Activated CD4-positive, alpha-beta T cell treated with anti-CD3 and anti-CD28 coated beads, Interleukin-2, amount 10 ng/mL, durations not matched to agents 24 days and 14 days (primary cell): ENCODE results near the gene KRTAP10-6. TPM values are rescaled to one million over a fixed set of nuclear protein-coding genes. Genes with fewer than 3 reads are reported as not detected.
"Not testable (repeated sequence)": the region's sequence is repeated elsewhere in the genome, so short reads cannot be mapped to it uniquely, and the experiment has no call there.

Experiments used
- DNase-seq: peaks from one replicate; pipeline ENCODE4 v3.0.0; 2022
- H3K27ac Mint-ChIP-seq: one replicate; pipeline ENCODE4 v1.8.0; 2022; ENCODE audit warnings: mild to moderate bottlenecking, mixed read lengths
- H3K27me3 Mint-ChIP-seq: one replicate; pipeline ENCODE4 v1.8.0; 2022; ENCODE audit warnings: mixed read lengths
- H3K36me3 Mint-ChIP-seq: one replicate; pipeline ENCODE4 v1.8.0; 2022; ENCODE audit warnings: low read depth, mild to moderate bottlenecking, mixed read lengths
- H3K4me1 Mint-ChIP-seq: one replicate; pipeline ENCODE4 v1.8.0; 2021; ENCODE audit warnings: mixed read lengths
- H3K4me3 Mint-ChIP-seq: one replicate; pipeline ENCODE4 v1.8.0; 2022; ENCODE audit warnings: mild to moderate bottlenecking, moderate library complexity, mixed read lengths
- H3K9me3 Mint-ChIP-seq: one replicate; pipeline ENCODE4 v1.8.0; 2021; ENCODE audit warnings: mixed read lengths
- intact Hi-C: fragments of 100-400 bp; cut with micrococcal nuclease; formaldehyde crosslinking; loops from one replicate; pipeline ENCODE4 v1.15.1; 2023
- total RNA-seq: library from RNA; stranded (reverse); gene quantifications from 2 replicates; pipeline ENCODE4 v1.2.3, GENCODE V29; 2022

The KRTAP10-6 gene
- total RNA-seq, 1 donor from 2014 or later = not detected

- Mint-ChIP-seq H3K27me3 (peaks cover 11% of the 10 kb centered on the region), H3K9me3 (no peaks in the 10 kb centered on the region), H3K36me3 (no peaks in the 10 kb centered on the region), H3K4me1 (no peaks in the 10 kb centered on the region), H3K27ac (no peak overlapping the region), H3K4me3 (no peak overlapping the region)
- intact Hi-C loops = no loop called here
- no peak for DNase-seq
Measured at GRCh38 chr21:44599264-44600029, 7.1 kb upstream of the KRTAP10-6 start.

GRCh38 chr21:44598061-44598460 is 5.8 kb upstream of the KRTAP10-6 start:
- Mint-ChIP-seq H3K27me3 (peaks cover 7% of the 10 kb centered on the region), H3K36me3 (no peaks in the 10 kb centered on the region), H3K4me3 (no peak overlapping the region), H3K27ac (no peak overlapping the region), H3K9me3 (no peaks in the 10 kb centered on the region), H3K4me1 (no peaks in the 10 kb centered on the region)
- DNase-seq = no peak
- intact Hi-C loops = no loop called here

- no peaks in the 10 kb centered on the region for H3K9me3 Mint-ChIP-seq
- H3K4me1 Mint-ChIP-seq = no peaks in the 10 kb centered on the region
- peaks cover 7% of the 10 kb centered on the region for H3K27me3 Mint-ChIP-seq
- no peaks in the 10 kb centered on the region for H3K36me3 Mint-ChIP-seq
- intact Hi-C loops = no loop called here
- no peak overlapping the region for H3K27ac Mint-ChIP-seq
- no peak overlapping the region for H3K4me3 Mint-ChIP-seq
- no peak for DNase-seq
Measured at GRCh38 chr21:44596068-44596725, 3.9 kb upstream of the KRTAP10-6 start.

GRCh38 chr21:44595524-44595923 is 3.2 kb upstream of the KRTAP10-6 start:
- no peak for DNase-seq
- no peaks in the 10 kb centered on the region for H3K9me3 Mint-ChIP-seq
- H3K4me1 Mint-ChIP-seq = no peaks in the 10 kb centered on the region
- no peak overlapping the region for H3K27ac Mint-ChIP-seq
- intact Hi-C loops = no loop called here
- H3K4me3 Mint-ChIP-seq = no peak overlapping the region
- H3K36me3 Mint-ChIP-seq = no peaks in the 10 kb centered on the region
- peaks cover 7% of the 10 kb centered on the region for H3K27me3 Mint-ChIP-seq

- no peaks in the 10 kb centered on the region for H3K36me3 Mint-ChIP-seq
- no peaks in the 10 kb centered on the region for H3K4me1 Mint-ChIP-seq
- peaks cover 7% of the 10 kb centered on the region for H3K27me3 Mint-ChIP-seq
- H3K9me3 Mint-ChIP-seq = no peaks in the 10 kb centered on the region
- H3K27ac Mint-ChIP-seq = no peak overlapping the region
- H3K4me3 Mint-ChIP-seq = no peak overlapping the region
- DNase-seq = no peak
- intact Hi-C loops = no loop called here
Measured at GRCh38 chr21:44594406-44594916, 2.2 kb upstream of the KRTAP10-6 start.

- DNase-seq = no peak
- Mint-ChIP-seq H3K4me3 (no peak overlapping the region), H3K27ac (no peak overlapping the region), H3K4me1 (no peaks in the 10 kb centered on the region), H3K36me3 (no peaks in the 10 kb centered on the region), H3K9me3 (no peaks in the 10 kb centered on the region), H3K27me3 (peaks cover 7% of the 10 kb centered on the region)
- intact Hi-C loops = no loop called here
Measured at GRCh38 chr21:44593598-44594405, 1.5 kb upstream of the KRTAP10-6 start.

- H3K4me1 Mint-ChIP-seq, DNase-seq, intact Hi-C loops, H3K27ac Mint-ChIP-seq, H3K36me3 Mint-ChIP-seq, H3K4me3 Mint-ChIP-seq, H3K9me3 Mint-ChIP-seq: not testable (repeated sequence)
- peaks cover 19% of the 10 kb centered on the region for H3K27me3 Mint-ChIP-seq
Measured at GRCh38 chr21:44591801-44592130, 539 bp downstream of the KRTAP10-6 start.

GRCh38 chr21:44590897-44591800 is 1.2 kb downstream of the KRTAP10-6 start:
- H3K27ac Mint-ChIP-seq, H3K4me1 Mint-ChIP-seq, H3K4me3 Mint-ChIP-seq, H3K36me3 Mint-ChIP-seq, DNase-seq, H3K9me3 Mint-ChIP-seq, intact Hi-C loops: not testable (repeated sequence)
- peaks cover 22% of the 10 kb centered on the region for H3K27me3 Mint-ChIP-seq

GRCh38 chr21:44590311-44590721 is 2.0 kb downstream of the KRTAP10-6 start:
- peaks cover 4% of the 10 kb centered on the region for H3K9me3 Mint-ChIP-seq
- no peaks in the 10 kb centered on the region for H3K36me3 Mint-ChIP-seq
- H3K27me3 Mint-ChIP-seq = peaks cover 27% of the 10 kb centered on the region
- no peak for DNase-seq
- H3K4me1 Mint-ChIP-seq = no peaks in the 10 kb centered on the region
- intact Hi-C loops = no loop called here
- no peak overlapping the region for H3K4me3 Mint-ChIP-seq
- H3K27ac Mint-ChIP-seq = no peak overlapping the region

- Mint-ChIP-seq H3K27me3 (peaks cover 30% of the 10 kb centered on the region), H3K4me3 (no peak overlapping the region), H3K4me1 (no peaks in the 10 kb centered on the region), H3K27ac (no peak overlapping the region), H3K9me3 (peaks cover 4% of the 10 kb centered on the region), H3K36me3 (no peaks in the 10 kb centered on the region)
- DNase-seq = no peak
- intact Hi-C loops = no loop called here
Measured at GRCh38 chr21:44589586-44590305, 2.6 kb downstream of the KRTAP10-6 start.

- intact Hi-C loops = no loop called here
- Mint-ChIP-seq H3K9me3 (peaks cover 4% of the 10 kb centered on the region), H3K4me3 (no peak overlapping the region), H3K4me1 (no peaks in the 10 kb centered on the region), H3K27ac (no peak overlapping the region), H3K36me3 (no peaks in the 10 kb centered on the region), H3K27me3 (peaks cover 32% of the 10 kb centered on the region)
- no peak for DNase-seq
Measured at GRCh38 chr21:44589094-44589493, 3.2 kb downstream of the KRTAP10-6 start.

GRCh38 chr21:44585892-44586291 is 6.4 kb downstream of the KRTAP10-6 start:
- H3K4me1 Mint-ChIP-seq = peaks cover 5% of the 10 kb centered on the region
- H3K4me3 Mint-ChIP-seq = no peak overlapping the region
- H3K9me3 Mint-ChIP-seq = peaks cover 11% of the 10 kb centered on the region
- intact Hi-C loops = no loop called here
- H3K36me3 Mint-ChIP-seq = peaks cover 3% of the 10 kb centered on the region
- H3K27me3 Mint-ChIP-seq = peaks cover 32% of the 10 kb centered on the region
- DNase-seq = no peak
- no peak overlapping the region for H3K27ac Mint-ChIP-seq

- Mint-ChIP-seq H3K4me1 (peaks cover 5% of the 10 kb centered on the region), H3K4me3 (no peak overlapping the region), H3K9me3 (peaks cover 11% of the 10 kb centered on the region), H3K27ac (no peak overlapping the region), H3K27me3 (peaks cover 32% of the 10 kb centered on the region), H3K36me3 (peaks cover 7% of the 10 kb centered on the region)
- intact Hi-C loops = no loop called here
- DNase-seq = peak; percentile 71
Measured at GRCh38 chr21:44583800-44584147, 8.5 kb downstream of the KRTAP10-6 start.
